Measurements from ENCODE around the gene TFAP2D. TPM values are rescaled to one million over a fixed set of nuclear protein-coding genes. Genes with fewer than 3 reads are reported as not detected.
A peak's percentile ranks its signal among the peaks of the same experiment; 100 is the strongest.

The TFAP2D gene
- not detected for polyA plus RNA-seq (ENCODE audit: insufficient read length in 10 of 10)
- long read RNA-seq, donor 1: 0 reads
- long read RNA-seq, donor 2: 0 reads
- long read RNA-seq, donor 3: 0 reads
- long read RNA-seq, donor 4: 0 reads
- long read RNA-seq, donor 5: 0 reads
- long read RNA-seq, donor 6: 0 reads
- long read RNA-seq, donor 7: 0 reads
- long read RNA-seq, donor 8: 0 reads
- long read RNA-seq, donor 9: 0 reads

- no peak for DNase-seq
Observed at GRCh38 chr6:50713226-50713625, at the start of gene TFAP2D. Gene TFAP2D, plus strand, starts transcription at chr6:50713526. Its CDS starts 530 bp downstream, at chr6:50714056.

- DNase-seq: no peak
Observed at GRCh38 chr6:50663806-50664205, 49.5 kb upstream of the TFAP2D start.

DNA sequence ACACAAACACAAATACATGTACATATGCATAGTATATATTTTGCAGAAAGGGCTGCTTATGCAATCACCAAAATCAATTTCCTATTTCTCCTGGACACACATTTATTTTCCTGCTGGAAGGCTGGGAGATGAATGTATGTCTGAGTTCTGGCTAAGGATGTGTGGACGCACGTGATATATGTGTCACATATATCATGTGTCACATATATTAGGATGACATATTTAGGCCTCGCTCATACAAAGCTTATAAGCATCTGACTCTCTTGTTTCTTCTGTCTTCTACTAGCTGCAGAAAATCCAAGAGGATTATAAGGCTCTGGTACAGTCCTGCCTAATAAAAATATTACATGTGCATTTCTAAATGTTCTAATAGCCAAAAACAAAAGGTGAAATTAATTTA lies 47.2 kb upstream of the TFAP2D start:
- no peak for DNase-seq

DNA sequence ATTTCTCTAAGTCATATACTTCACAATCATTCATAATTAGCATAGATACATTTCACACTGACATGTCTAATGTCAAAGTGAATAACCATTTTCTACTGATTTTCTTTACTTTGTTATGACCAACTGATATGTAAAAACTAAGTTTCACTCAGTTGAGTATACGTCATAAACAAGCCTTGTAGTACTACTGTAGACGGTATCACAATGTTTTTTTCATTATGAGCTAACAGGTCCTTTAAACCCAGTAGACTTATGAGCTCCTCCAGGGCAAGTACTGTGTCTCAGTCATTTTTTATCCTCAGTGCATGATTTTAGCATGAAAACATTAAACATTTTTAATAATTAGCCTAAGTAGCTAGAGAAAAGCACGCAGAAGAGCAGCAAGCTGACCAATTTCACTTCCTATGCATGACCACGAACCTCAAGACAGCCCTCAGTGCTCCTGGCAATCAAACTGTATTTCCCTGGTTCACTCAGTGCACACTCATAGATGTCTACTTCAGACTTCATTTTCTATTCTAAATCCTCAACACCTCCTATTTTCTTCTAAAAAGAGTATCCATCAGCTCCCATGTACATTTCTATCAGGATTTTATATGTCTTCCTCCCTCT lies 32.0 kb upstream of the TFAP2D start:
- no peak for DNase-seq

DNA sequence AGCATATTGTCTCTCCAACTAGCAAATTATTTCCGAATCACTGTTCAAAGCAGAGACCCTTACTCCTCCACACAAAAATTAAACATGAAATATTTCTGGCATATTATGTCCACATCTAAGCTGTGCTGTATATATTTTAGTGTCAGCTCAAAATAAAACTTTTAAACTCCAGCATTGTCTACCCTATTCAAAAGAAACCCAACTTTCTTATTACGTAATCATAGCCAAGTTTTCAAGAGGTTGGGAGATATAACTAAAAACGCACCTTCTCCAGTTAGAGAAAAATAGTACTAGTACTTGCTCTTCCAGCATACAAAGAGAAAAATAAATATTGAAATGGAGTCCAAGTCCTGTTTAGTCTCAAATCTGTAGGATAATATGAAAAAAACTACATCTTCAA lies 24.1 kb upstream of the TFAP2D start:
- no peak for DNase-seq

GRCh38 chr6:50691814-50692495 lies 21.4 kb upstream of the TFAP2D start:
- no peak for DNase-seq

GRCh38 chr6:50698546-50698945 lies 14.8 kb upstream of the TFAP2D start:
- DNase-seq: no peak

GRCh38 chr6:50699051-50699775 lies 14.1 kb upstream of the TFAP2D start:
- DNase-seq: peak in 1 of 3 donors; percentile 15

DNA sequence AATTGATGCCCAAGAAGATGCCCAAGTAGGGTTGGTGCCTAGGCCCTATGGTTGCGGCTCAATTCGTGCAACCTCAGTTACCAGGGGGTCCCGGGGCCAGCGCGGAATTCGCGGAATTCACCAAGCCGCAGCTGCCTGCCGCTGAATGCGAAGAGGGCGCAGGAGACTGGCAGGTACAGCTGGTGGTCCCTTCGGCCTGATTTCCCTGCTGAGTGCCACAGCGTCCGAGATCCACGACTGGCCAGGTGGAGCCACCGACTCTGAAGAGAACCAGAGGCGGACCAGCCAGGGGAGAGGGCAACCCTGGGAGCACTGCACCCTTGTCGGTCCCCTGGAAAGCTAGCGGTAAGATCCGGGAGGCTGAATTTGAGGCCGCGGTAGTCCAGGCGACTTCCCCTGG lies 6.8 kb upstream of the TFAP2D start:
- DNase-seq: no peak

DNA sequence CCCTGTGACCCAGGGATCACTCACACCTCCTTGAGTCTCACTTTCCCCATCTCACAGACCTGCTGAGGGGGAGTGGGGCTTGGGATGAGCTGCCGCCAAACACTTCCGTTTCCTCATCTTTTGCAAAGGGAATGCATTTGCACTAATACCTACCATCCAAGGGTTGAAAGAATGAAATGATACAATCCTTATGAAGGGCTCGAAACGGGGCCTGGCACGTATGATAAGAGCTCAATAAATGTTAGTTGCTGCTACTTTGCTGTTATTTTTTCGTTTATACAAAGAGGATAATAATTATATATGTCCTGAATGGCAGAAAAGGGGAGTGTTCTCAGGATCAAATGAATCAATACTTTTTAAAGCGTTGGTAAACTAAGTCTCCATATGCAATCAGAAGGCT lies 6.1 kb upstream of the TFAP2D start:
- no peak for DNase-seq

DNA sequence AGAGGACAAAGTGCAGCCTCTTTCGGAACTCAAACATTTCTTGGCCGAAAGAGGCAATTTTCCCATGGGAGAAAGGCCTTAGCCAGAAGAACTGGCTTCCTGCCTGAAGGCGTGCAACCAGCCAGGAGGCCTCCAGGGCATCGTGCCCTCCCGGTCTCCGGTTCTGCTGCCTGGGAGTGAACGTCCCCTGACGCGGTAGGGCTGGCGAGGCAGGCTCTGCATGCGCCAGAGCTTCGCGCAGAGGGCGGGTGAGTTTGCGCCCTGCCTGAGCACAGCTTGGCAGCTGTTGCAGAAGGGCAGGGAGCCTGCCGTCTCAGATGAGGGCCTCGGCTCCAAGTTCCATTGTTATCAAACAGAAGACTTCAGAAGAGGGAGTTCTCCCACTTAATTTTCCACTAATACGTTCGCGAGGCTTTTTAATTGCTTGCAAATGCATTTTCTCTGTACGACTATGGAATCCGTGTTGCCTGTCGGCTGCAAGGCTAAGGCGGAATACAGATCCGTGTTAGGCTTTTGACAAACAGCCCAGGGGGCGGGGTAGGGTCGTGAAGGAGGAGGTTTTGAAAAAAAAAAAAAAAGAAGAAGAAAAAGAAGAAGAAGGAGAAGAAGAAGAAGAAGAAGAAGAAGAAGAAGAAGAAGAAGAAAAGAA lies 5.5 kb upstream of the TFAP2D start:
- peak in 2 of 3 donors; percentile 6 to 25 for DNase-seq

GRCh38 chr6:50708664-50709365 lies 4.5 kb upstream of the TFAP2D start:
- DNase-seq: no peak

DNA sequence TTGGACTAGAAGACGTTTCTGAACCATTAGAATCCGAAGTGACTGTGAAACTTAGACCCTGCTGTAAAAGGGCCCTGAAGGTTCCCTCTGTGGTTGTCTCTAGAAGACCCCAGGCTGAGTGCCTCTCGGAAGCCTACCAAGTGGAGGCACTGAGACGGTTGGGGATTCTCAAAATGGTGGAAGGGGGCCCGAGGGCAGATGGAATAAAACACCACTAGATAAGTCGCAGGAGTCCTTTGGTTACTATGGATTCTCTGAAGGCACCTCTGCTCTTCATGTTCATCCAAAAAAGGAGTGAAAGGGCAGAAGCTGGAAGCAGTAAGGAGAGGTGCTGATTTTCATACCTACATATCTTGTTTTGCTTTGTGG lies 4.0 kb upstream of the TFAP2D start:
- no peak for DNase-seq

DNA sequence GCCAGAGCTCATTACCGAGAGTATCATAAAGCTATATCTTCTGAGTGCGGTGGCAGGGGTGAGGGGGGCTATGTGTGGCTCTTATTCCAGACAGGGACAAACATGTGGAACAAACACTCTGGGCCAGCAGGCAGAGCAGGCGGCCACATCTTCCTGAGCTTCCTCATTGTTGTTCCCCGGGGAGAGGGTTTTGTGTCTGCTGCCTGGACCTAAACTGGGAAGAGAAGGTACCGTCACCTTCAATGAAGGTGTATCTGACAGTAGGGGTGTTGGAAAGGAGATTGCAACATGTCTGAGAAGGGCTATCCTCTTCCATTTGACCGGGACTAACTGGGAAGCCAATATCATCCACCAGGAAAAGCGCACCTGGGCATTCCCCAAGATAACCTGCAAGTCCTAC lies 1.6 kb upstream of the TFAP2D start:
- no peak for DNase-seq

DNA sequence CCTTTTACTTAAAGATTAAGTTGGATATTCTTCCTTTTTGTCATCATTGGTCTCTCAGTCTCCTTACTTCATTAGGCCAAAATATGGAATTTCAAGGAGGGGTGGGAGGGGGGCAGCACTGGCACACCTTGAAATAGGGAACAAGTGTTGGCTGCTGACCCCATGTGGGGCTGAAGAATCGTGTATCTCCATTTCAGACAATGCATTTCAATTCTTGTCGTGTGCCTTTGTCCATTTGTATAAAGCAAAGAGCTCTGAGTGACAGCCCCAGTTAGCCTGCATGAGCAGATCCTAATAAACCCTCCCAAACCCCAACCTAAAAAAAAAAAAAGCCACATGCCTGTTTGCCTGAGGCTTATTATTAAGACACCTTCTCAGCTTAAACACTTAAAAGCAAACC lies 1.0 kb upstream of the TFAP2D start:
- DNase-seq: no peak

GRCh38 chr6:50713977-50714486 lies 706 bp downstream of the TFAP2D start:
- DNase-seq: no peak

DNA sequence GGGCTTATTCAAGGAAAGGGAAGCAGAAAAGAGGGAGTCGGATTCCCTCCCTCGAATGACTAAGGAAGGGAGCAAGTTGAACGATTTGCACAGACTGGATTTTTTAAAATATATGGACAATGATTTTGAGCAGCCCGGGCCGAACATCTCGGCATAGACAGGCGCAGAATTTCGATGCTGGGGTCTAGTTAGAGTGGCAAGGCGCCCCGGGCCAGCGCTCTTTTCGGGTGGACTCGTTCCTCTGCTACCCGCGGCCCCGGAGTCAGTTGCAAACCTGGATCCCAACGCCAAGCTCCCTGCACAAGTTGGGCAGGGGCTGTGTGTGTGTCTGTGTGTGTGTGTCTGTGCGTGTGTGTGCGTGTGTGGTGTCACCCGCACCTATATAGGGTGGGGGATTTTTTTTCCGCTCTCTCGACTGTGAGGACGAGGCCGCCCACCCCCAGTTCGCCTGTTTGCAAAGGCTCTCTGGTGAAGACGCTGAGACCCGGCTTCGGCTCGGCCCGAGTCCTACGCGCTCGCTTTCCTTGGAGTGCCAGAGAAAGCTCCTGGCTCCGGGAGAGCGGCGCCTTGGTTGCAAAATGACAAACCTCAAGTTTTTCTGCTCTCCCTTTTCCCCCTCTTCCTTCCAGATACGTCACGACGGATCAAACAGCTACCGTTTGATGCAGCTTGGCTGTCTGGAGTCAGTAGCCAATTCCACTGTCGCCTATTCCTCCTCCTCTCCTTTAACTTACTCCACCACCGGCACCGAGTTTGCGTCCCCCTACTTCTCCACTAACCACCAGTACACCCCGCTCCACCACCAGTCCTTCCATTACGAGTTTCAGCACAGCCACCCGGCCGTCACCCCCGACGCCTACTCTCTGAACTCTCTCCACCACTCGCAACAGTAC lies 1.4 kb downstream of the TFAP2D start:
- no peak for DNase-seq

DNA sequence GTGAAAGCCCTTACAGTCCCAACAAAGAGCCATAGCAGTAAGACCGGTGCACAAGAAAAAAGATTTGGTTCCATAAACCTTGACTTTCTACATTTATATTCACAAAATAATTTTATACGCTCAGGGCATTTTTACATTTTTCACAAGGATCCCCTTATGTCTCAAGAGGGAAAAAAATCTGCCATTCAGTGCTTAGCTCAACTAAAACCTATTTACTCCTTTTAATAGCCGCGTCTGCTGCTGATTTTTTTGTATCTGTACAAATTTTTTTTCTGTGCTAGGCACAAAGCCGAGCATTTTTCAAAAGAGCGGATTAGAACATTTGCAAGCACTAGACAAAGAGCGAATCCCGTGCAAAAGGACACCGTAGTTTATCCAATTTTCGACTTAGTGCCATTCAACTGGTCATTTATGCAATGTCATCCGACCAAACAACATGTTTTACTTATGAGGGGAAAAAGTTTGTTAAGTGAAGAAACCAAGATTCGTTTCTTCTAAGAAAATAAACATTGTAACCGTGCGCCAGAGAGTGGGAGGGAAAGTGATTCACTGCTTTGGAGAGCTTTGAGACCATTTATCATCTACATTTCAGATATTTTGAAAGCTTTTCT lies 3.7 kb downstream of the TFAP2D start:
- DNase-seq: no peak

DNA sequence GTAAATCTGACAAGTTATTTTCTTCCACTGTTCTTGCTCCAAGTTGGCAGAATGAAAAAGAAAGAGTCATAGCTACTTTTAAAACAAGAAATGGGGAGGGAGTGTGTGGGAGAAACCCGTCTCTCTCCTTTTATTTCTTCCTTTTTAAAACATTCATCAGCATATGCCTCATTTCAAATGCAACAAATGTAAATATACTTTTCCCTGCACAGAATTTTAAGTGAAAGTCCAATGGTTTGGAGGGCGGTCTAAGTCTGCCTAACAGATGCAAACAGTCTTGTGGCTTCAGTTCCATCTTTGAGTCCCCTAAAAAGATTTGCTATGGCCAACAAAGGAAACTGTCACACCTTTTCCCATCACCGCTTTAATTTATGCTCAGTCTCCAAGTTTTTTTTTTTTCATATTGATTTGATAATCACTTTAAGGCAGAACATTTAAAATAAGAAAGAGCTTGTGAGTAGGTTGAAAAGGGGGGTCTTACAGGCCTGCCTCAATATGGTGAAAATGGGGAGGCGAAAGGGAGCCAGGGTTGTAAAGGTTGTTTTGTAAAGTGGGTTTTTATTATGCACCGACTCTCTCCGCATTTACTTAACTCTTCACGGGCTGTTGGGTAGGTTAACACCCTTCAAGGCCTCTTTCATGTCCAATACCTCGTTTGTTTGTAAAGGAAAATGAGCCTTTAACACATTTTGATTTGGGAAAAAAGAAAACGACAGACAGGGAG lies 4.6 kb downstream of the TFAP2D start:
- DNase-seq: no peak

All from muscle of back (tissue), 13 donors.